GM23338 (cell line): ENCODE results near the gene DUSP19. TPM values are rescaled to one million over a fixed set of nuclear protein-coding genes. Genes with fewer than 3 reads are reported as not detected.
A peak's percentile ranks its signal among the peaks of the same experiment; 100 is the strongest.

ENCODE experiments used
- ATAC-seq: fragments of 200-7000 bp; cut with Tn5 transposase; 3 replicates; pipeline ENCODE4 v1.9.1; 2020
- DNase-seq: peaks from one replicate; pipeline ENCODE4 v3.0.0-alpha.2; 2015; ENCODE audit warnings: low spot score
- H2AFZ ChIP-seq: fragments of 200-600 bp; sonication (generic); 2 replicates; pipeline ENCODE4 v1.8.0; 2016; ENCODE audit warnings: antibody characterized with exemption, mild to moderate bottlenecking, moderate library complexity
- H3F3A ChIP-seq: fragments of 200-600 bp; sonication (generic); replicated peaks from 2 replicates; pipeline ENCODE4 v1.8.0; 2017; ENCODE audit warnings: antibody characterized with exemption, mixed run types, low read depth
- H3K27ac ChIP-seq: fragments of 200-600 bp; sonication (generic); 2 replicates; pipeline ENCODE4 v1.6.1; 2016; ENCODE audit warnings: low read depth
- H3K27me3 ChIP-seq: fragments of 200-600 bp; sonication (generic); 2 replicates; pipeline ENCODE4 v1.8.0; 2016; ENCODE audit warnings: mild to moderate bottlenecking, mixed run types, moderate library complexity; ENCODE audit not compliant: insufficient read depth
- H3K36me3 ChIP-seq: fragments of 200-600 bp; sonication (generic); 2 replicates; pipeline ENCODE4 v1.8.0; 2016; ENCODE audit warnings: mild to moderate bottlenecking; ENCODE audit not compliant: insufficient read depth
- H3K4me1 ChIP-seq: fragments of 200-600 bp; sonication (generic); 2 replicates; pipeline ENCODE4 v1.8.0; 2016; ENCODE audit warnings: mild to moderate bottlenecking, moderate library complexity; ENCODE audit not compliant: insufficient read depth
- H3K4me2 ChIP-seq: fragments of 200-600 bp; sonication (generic); 2 replicates; pipeline ENCODE4 v1.7.1; 2017; ENCODE audit warnings: mixed run types
- H3K4me3 ChIP-seq: fragments of 200-600 bp; sonication (generic); 2 replicates; pipeline ENCODE4 v1.6.1; 2016; ENCODE audit warnings: mixed run types
- H3K79me2 ChIP-seq: fragments of 200-600 bp; sonication (generic); replicated peaks from 2 replicates; pipeline ENCODE4 v1.8.0; 2017; ENCODE audit warnings: mild to moderate bottlenecking; ENCODE audit not compliant: insufficient read depth
- H3K9me2 ChIP-seq: fragments of 200-600 bp; sonication (generic); 2 replicates; pipeline ENCODE4 v1.8.0; 2017; ENCODE audit not compliant: insufficient read depth
- H4K20me1 ChIP-seq: fragments of 200-600 bp; sonication (generic); replicated peaks from 2 replicates; pipeline ENCODE4 v1.8.0; 2017; ENCODE audit warnings: mild to moderate bottlenecking; ENCODE audit not compliant: insufficient read depth
- H3K27ac Mint-ChIP-seq: 2 replicates; pipeline ENCODE4 v1.8.0; 2020; ENCODE audit warnings: inconsistent platforms, mild to moderate bottlenecking, moderate library complexity, mixed read lengths
- H3K27me3 Mint-ChIP-seq: 3 replicates; pipeline ENCODE4 v1.8.0; 2022; ENCODE audit warnings: low read depth, mild to moderate bottlenecking, moderate library complexity, mixed read lengths, inconsistent platforms; ENCODE audit not compliant: insufficient read depth, poor library complexity
- H3K36me3 Mint-ChIP-seq: 3 replicates; pipeline ENCODE4 v1.8.0; 2021; ENCODE audit warnings: low read depth, mild to moderate bottlenecking, inconsistent platforms, moderate library complexity, mixed read lengths
- H3K4me1 Mint-ChIP-seq: 3 replicates; pipeline ENCODE4 v1.8.0; 2020; ENCODE audit warnings: mild to moderate bottlenecking, inconsistent platforms, mixed read lengths
- H3K4me3 Mint-ChIP-seq: 3 replicates; pipeline ENCODE4 v1.8.0; 2021; ENCODE audit warnings: moderate library complexity, mild to moderate bottlenecking, inconsistent platforms, mixed read lengths
- H3K9me3 Mint-ChIP-seq: 3 replicates; pipeline ENCODE4 v1.8.0; 2020; ENCODE audit warnings: moderate library complexity, mild to moderate bottlenecking, inconsistent platforms, mixed read lengths
- CREB1 ChIP-seq: fragments of 250-450 bp; sonication (Bioruptor Pico); IDR thresholded peaks from 2 replicates; pipeline ENCODE4 v1.5.0; 2020; ENCODE audit warnings: low read depth, mild to moderate bottlenecking, moderate library complexity
- EZH2phosphoT487 ChIP-seq: fragments of 200-600 bp; sonication (generic); IDR thresholded peaks from one replicate; pipeline ENCODE4 v1.8.1; 2018; ENCODE audit warnings: antibody characterized with exemption; ENCODE audit not compliant: unreplicated experiment
- JUNB ChIP-seq: IDR thresholded peaks from one replicate; pipeline ENCODE4 v1.6.1; 2016; ENCODE audit warnings: antibody characterized with exemption; ENCODE audit not compliant: unreplicated experiment
- NANOG ChIP-seq: IDR thresholded peaks from 2 replicates; pipeline ENCODE4 v1.6.1; 2016; ENCODE audit warnings: antibody characterized with exemption, borderline replicate concordance
- polyA plus RNA-seq: library from polyadenylated mRNA; unstranded; fragments of >200 nt; fragmentation: Nextera tagmentation; extraction: Ambion mirVana; gene quantifications from 2 replicates; pipeline ENCODE4 v1.2.1, GENCODE V29; 2016
- total RNA-seq: library from RNA; depleted of rRNA; stranded (reverse); fragments of >200 nt; shearing (Covaris generic); gene quantifications from 2 replicates; pipeline ENCODE4 v1.2.3, GENCODE V29; 2014
- TF ChIP-seq, protein P1 (sequence below), 2 experiments: fragments of 200-600 bp in 1 of 2; sonication (generic) in 1 of 2; conservative IDR thresholded peaks; 2 replicates each; pipeline versions ENCODE4 v1.5.1 to v1.6.1; 2016 to 2017; ENCODE audit warnings: antibody characterized with exemption in 2 of 2, low read depth in 2 of 2, mild to moderate bottlenecking in 2 of 2, moderate library complexity in 1 of 2
- TF ChIP-seq, protein P2 (sequence below): fragments of 250-450 bp; sonication (Bioruptor Pico); IDR thresholded peaks from 2 replicates; pipeline ENCODE4 v1.5.0; 2020; ENCODE audit warnings: mild to moderate bottlenecking, moderate library complexity
- TF ChIP-seq, protein P3 (sequence below): IDR thresholded peaks from one replicate; pipeline ENCODE4 v1.6.1; 2018; ENCODE audit warnings: antibody characterized with exemption; ENCODE audit not compliant: unreplicated experiment
- TF ChIP-seq, protein P4 (sequence below): IDR thresholded peaks from 2 replicates; pipeline ENCODE4 v1.6.1; 2016; ENCODE audit warnings: antibody characterized with exemption

DUSP19 gene
- total and polyA plus RNA-seq, 2 experiments from 2014 or later: 1.9 to 2.8 TPM

DNA sequence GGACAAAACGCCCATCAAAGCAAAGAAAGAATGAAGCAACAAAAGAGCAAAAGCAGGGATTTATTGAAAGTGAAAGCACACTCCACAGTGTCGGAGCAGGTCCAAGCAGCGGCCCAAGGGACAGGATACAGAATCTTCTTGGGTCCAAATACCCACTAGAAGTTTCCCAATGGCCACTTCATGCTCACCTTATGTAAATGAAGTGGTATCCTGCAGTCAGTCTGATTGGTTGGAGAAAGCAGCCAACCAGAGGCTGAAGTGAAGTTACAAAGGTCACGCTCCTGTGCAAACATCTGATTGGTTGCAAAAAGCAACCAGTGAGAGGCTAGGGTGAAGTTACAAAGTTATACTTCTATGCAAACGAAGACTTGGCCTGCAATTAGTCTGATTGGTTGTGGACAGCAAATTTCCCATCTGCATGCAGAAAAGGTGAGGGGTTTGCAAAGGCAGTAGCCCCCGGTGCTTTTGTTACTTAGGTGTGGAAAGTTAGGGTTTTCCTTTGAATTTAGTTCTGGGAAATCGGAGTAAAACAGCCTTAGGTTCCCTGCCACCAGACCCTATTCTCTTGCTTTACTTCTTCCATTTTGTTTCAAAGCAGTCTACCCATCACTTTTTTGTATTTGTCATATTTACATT, 12.9 kb downstream of the DUSP19 start:
- no peak overlapping the region for H3K4me2 ChIP-seq
- DNase-seq (no peak), ATAC-seq (no peak)
- Mint-ChIP-seq H3K9me3 (no peaks in the 10 kb centered on the region), H3K27ac (no peak overlapping the region), H3K4me3 (no peak overlapping the region), H3K27me3 (peaks cover 3% of the 10 kb centered on the region), H3K4me1 (peaks cover 14% of the 10 kb centered on the region), H3K36me3 (peaks cover 4% of the 10 kb centered on the region; the same call in 1 of the 3 replicates)
- no peaks in the 10 kb centered on the region for H3F3A ChIP-seq
- H3K4me1 ChIP-seq: peaks cover 18% of the 10 kb centered on the region
- 0 out of 2 replicates have a peak overlapping the region, but pooled peaks have one; percentile 20 for H3K27ac ChIP-seq
- H3K4me3 ChIP-seq: no peak overlapping the region
- H3K9me2 ChIP-seq: no peaks in the 10 kb centered on the region
- no peaks in the 10 kb centered on the region for H3K27me3 ChIP-seq
- no peaks in the 10 kb centered on the region for H3K36me3 ChIP-seq
- no peak for TF ChIP-seq NANOG
- TF ChIP-seq, protein P1, sequence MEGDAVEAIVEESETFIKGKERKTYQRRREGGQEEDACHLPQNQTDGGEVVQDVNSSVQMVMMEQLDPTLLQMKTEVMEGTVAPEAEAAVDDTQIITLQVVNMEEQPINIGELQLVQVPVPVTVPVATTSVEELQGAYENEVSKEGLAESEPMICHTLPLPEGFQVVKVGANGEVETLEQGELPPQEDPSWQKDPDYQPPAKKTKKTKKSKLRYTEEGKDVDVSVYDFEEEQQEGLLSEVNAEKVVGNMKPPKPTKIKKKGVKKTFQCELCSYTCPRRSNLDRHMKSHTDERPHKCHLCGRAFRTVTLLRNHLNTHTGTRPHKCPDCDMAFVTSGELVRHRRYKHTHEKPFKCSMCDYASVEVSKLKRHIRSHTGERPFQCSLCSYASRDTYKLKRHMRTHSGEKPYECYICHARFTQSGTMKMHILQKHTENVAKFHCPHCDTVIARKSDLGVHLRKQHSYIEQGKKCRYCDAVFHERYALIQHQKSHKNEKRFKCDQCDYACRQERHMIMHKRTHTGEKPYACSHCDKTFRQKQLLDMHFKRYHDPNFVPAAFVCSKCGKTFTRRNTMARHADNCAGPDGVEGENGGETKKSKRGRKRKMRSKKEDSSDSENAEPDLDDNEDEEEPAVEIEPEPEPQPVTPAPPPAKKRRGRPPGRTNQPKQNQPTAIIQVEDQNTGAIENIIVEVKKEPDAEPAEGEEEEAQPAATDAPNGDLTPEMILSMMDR (conservative IDR thresholded peaks at IDR 0.05; ENCODE audit: low read depth in 2 of 2): no peak
- TF ChIP-seq, protein P2, sequence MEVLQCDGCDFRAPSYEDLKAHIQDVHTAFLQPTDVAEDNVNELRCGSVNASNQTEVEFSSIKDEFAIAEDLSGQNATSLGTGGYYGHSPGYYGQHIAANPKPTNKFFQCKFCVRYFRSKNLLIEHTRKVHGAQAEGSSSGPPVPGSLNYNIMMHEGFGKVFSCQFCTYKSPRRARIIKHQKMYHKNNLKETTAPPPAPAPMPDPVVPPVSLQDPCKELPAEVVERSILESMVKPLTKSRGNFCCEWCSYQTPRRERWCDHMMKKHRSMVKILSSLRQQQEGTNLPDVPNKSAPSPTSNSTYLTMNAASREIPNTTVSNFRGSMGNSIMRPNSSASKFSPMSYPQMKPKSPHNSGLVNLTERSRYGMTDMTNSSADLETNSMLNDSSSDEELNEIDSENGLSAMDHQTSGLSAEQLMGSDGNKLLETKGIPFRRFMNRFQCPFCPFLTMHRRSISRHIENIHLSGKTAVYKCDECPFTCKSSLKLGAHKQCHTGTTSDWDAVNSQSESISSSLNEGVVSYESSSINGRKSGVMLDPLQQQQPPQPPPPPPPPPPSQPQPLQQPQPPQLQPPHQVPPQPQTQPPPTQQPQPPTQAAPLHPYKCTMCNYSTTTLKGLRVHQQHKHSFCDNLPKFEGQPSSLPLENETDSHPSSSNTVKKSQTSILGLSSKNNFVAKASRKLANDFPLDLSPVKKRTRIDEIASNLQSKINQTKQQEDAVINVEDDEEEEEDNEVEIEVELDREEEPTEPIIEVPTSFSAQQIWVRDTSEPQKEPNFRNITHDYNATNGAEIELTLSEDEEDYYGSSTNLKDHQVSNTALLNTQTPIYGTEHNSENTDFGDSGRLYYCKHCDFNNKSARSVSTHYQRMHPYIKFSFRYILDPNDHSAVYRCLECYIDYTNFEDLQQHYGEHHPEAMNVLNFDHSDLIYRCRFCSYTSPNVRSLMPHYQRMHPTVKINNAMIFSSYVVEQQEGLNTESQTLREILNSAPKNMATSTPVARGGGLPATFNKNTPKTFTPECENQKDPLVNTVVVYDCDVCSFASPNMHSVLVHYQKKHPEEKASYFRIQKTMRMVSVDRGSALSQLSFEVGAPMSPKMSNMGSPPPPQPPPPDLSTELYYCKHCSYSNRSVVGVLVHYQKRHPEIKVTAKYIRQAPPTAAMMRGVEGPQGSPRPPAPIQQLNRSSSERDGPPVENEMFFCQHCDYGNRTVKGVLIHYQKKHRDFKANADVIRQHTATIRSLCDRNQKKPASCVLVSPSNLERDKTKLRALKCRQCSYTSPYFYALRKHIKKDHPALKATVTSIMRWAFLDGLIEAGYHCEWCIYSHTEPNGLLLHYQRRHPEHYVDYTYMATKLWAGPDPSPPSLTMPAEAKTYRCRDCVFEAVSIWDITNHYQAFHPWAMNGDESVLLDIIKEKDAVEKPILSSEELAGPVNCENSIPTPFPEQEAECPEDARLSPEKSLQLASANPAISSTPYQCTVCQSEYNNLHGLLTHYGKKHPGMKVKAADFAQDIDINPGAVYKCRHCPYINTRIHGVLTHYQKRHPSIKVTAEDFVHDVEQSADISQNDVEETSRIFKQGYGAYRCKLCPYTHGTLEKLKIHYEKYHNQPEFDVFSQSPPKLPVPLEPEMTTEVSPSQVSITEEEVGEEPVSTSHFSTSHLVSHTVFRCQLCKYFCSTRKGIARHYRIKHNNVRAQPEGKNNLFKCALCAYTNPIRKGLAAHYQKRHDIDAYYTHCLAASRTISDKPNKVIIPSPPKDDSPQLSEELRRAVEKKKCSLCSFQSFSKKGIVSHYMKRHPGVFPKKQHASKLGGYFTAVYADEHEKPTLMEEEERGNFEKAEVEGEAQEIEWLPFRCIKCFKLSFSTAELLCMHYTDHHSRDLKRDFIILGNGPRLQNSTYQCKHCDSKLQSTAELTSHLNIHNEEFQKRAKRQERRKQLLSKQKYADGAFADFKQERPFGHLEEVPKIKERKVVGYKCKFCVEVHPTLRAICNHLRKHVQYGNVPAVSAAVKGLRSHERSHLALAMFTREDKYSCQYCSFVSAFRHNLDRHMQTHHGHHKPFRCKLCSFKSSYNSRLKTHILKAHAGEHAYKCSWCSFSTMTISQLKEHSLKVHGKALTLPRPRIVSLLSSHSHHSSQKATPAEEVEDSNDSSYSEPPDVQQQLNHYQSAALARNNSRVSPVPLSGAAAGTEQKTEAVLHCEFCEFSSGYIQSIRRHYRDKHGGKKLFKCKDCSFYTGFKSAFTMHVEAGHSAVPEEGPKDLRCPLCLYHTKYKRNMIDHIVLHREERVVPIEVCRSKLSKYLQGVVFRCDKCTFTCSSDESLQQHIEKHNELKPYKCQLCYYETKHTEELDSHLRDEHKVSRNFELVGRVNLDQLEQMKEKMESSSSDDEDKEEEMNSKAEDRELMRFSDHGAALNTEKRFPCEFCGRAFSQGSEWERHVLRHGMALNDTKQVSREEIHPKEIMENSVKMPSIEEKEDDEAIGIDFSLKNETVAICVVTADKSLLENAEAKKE (CRISPR knock-in tag): no peak
- TF ChIP-seq JUNB: no peak
- TF ChIP-seq, protein P3, sequence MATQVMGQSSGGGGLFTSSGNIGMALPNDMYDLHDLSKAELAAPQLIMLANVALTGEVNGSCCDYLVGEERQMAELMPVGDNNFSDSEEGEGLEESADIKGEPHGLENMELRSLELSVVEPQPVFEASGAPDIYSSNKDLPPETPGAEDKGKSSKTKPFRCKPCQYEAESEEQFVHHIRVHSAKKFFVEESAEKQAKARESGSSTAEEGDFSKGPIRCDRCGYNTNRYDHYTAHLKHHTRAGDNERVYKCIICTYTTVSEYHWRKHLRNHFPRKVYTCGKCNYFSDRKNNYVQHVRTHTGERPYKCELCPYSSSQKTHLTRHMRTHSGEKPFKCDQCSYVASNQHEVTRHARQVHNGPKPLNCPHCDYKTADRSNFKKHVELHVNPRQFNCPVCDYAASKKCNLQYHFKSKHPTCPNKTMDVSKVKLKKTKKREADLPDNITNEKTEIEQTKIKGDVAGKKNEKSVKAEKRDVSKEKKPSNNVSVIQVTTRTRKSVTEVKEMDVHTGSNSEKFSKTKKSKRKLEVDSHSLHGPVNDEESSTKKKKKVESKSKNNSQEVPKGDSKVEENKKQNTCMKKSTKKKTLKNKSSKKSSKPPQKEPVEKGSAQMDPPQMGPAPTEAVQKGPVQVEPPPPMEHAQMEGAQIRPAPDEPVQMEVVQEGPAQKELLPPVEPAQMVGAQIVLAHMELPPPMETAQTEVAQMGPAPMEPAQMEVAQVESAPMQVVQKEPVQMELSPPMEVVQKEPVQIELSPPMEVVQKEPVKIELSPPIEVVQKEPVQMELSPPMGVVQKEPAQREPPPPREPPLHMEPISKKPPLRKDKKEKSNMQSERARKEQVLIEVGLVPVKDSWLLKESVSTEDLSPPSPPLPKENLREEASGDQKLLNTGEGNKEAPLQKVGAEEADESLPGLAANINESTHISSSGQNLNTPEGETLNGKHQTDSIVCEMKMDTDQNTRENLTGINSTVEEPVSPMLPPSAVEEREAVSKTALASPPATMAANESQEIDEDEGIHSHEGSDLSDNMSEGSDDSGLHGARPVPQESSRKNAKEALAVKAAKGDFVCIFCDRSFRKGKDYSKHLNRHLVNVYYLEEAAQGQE: no peak
- no peak for TF ChIP-seq EZH2phosphoT487
- no peak for TF ChIP-seq CREB1
- TF ChIP-seq, protein P4, sequence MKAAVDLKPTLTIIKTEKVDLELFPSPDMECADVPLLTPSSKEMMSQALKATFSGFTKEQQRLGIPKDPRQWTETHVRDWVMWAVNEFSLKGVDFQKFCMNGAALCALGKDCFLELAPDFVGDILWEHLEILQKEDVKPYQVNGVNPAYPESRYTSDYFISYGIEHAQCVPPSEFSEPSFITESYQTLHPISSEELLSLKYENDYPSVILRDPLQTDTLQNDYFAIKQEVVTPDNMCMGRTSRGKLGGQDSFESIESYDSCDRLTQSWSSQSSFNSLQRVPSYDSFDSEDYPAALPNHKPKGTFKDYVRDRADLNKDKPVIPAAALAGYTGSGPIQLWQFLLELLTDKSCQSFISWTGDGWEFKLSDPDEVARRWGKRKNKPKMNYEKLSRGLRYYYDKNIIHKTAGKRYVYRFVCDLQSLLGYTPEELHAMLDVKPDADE: no peak
- no peaks in the 10 kb centered on the region for H3K79me2 ChIP-seq
- H4K20me1 ChIP-seq: no peaks in the 10 kb centered on the region
- peak overlapping the region; percentile 56; the same call in 1 of the 2 replicates for H2AFZ ChIP-seq
